ENCODE measurements around the gene TRAM1L1. TPM values are rescaled to one million over a fixed set of nuclear protein-coding genes. Genes with fewer than 3 reads are reported as not detected.

Gene TRAM1L1
- polyA plus RNA-seq, 1 of the 3 experiments (the other 2 are of a cell fraction), result 2.4 TPM

DNA sequence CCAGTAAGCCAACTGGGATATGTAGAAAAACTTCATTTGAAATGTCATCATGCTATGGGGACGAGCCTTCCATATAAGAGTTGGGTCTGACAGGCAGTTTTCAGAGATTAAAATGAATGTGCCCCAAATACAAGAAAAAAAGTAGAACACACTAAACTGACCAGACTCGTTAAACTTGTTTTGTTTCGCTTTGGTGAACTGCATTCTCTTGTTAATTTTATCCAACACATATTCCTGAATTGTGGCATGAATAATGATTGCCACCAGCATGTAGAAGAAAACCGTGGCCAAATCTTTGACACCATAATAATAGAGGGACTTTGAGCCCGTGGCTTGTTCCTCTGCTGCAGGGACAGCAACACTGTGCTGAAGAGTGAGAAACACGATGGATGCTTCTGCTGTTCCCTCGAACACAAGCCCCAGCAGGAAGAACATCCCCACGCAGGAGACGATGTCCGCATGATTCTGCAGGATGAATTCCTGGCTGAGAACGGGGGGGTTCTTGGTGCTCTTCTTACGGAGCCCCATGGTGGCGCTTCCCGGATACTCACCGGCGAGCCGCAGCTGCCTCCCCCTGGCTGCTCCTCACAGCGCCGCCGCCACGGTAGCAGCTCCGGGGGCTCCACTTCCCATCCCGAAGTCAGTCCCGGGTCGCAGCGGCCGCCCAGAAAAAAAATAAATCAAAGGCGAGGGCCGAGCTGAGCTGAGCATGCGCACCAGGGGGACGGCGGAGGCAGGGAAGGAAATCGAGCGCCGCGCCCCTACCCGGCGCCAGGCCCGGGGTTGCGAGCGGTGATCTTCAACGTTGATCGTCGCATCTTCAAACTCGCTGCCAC lies at the start of gene TRAM1L1 (continued):
- TF ChIP-seq, protein P1, sequence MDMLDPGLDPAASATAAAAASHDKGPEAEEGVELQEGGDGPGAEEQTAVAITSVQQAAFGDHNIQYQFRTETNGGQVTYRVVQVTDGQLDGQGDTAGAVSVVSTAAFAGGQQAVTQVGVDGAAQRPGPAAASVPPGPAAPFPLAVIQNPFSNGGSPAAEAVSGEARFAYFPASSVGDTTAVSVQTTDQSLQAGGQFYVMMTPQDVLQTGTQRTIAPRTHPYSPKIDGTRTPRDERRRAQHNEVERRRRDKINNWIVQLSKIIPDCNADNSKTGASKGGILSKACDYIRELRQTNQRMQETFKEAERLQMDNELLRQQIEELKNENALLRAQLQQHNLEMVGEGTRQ (IDR thresholded peaks at IDR 0.05; ENCODE audit: borderline replicate concordance, low read depth, low read length), result no peak
- TF ChIP-seq JUND (IDR thresholded peaks at IDR 0.05) (no peak), ELF1 (IDR thresholded peaks at IDR 0.05) (peak; percentile 31), FOXM1 (IDR thresholded peaks at IDR 0.05; ENCODE audit: low read depth) (0 out of 2 replicates have a peak, but pooled peaks have one; percentile 34), POLR2AphosphoS5 (IDR thresholded peaks at IDR 0.05; ENCODE audit: low read depth, low read length) (peak; percentile 58), CHD2 (IDR thresholded peaks at IDR 0.05; ENCODE audit: low read length, partially characterized antibody) (peak; percentile 5), FOXJ3 (CRISPR knock-in tag; IDR thresholded peaks at IDR 0.05) (no peak)
- TF ChIP-seq, protein P2, sequence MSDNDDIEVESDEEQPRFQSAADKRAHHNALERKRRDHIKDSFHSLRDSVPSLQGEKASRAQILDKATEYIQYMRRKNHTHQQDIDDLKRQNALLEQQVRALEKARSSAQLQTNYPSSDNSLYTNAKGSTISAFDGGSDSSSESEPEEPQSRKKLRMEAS (IDR thresholded peaks at IDR 0.05; ENCODE audit: low read depth), result peak; percentile 71; the same call in 1 of the 2 replicates

DNA sequence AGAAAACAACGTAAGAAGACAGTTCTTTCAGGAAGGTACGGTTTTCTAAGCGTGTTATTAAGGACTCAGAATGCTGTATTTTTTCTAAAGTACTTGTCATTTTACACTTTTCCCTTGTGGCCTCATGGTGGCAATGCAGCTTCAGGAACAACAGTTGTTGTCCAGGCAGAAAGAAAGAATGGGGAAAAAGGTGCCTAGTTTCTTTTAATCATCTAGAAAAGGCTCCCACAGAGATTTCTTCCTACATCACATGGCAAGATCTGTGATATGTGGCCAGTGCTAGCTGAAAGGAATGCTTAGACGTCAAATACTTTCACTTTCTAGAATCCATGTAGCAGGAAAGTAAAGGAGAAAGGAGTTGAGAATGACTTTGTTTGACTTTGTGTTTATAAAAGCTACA lies 49.0 kb upstream of the TRAM1L1 start:
- 26% methylated on average over 4 of the region's 4 CpGs for WGBS (ENCODE audit: low lambda C conversion rate)
- peak; percentile 30 for DNase-seq
- Histone ChIP-seq H4K20me1 (ENCODE audit: insufficient read depth) (no peaks in the 10 kb centered on the region), H3K9me2 (no peaks in the 10 kb centered on the region), H3K27me3 (ENCODE audit: insufficient read depth) (no peaks in the 10 kb centered on the region), H3K9me3 (no peaks in the 10 kb centered on the region; the same call in 1 of the 2 replicates), H3K4me3 (ENCODE audit: low read depth in 2 of 2, low read length in 1 of 2) (no peak overlapping the region), H3K4me1 (ENCODE audit: control insufficient read depth in 1 of 2, insufficient read depth in 2 of 2, low read depth in 1 of 2, low read length in 1 of 2) (no peaks in the 10 kb centered on the region; a peak in 1 of 4 replicates), H3K36me3 (replicated peaks in 1 of 2; ENCODE audit: control insufficient read depth in 1 of 2, insufficient read depth in 2 of 2, low read length in 1 of 2) (no peaks in the 10 kb centered on the region), H3K79me2 (ENCODE audit: insufficient read depth) (no peaks in the 10 kb centered on the region), H3K4me2 (no peak overlapping the region), H2AFZ (ENCODE audit: low read depth) (0 out of 2 replicates have a peak overlapping the region, but pooled peaks have one; percentile 30), H3K27ac (ENCODE audit: low read depth in 2 of 2, low read length in 1 of 2) (no peak overlapping the region), H3F3A (replicated peaks; ENCODE audit: insufficient read depth) (no peaks in the 10 kb centered on the region), H3K9ac (no peak overlapping the region)
- CTCF ChIA-PET, result interaction anchor here (0.7 to 2.5 kb wide), 27 partner anchors 10 to 1138 kb away, joined by 3 to 66 read pairs (median 4); partner anchors contain the start of gene NDST3
- peak; percentile 77 for TF ChIP-seq SMC3 (IDR thresholded peaks at IDR 0.05; ENCODE audit: low read depth, low read length)
- TF ChIP-seq NFIC (IDR thresholded peaks at IDR 0.05; ENCODE audit: borderline replicate concordance), result no peak
- no peak for TF ChIP-seq TCF12 (IDR thresholded peaks at IDR 0.05)
- no peak for TF ChIP-seq YY1 (IDR thresholded peaks at IDR 0.05; ENCODE audit: low read depth)
- no peak for TF ChIP-seq RFX5 (IDR thresholded peaks at IDR 0.05; ENCODE audit: low read length)
- no peak for TF ChIP-seq FOXJ3 (CRISPR knock-in tag; IDR thresholded peaks at IDR 0.05)
- TF ChIP-seq TEAD4 (IDR thresholded peaks at IDR 0.05; ENCODE audit: borderline replicate concordance, insufficient read depth), result no peak
- TF ChIP-seq, protein P3, sequence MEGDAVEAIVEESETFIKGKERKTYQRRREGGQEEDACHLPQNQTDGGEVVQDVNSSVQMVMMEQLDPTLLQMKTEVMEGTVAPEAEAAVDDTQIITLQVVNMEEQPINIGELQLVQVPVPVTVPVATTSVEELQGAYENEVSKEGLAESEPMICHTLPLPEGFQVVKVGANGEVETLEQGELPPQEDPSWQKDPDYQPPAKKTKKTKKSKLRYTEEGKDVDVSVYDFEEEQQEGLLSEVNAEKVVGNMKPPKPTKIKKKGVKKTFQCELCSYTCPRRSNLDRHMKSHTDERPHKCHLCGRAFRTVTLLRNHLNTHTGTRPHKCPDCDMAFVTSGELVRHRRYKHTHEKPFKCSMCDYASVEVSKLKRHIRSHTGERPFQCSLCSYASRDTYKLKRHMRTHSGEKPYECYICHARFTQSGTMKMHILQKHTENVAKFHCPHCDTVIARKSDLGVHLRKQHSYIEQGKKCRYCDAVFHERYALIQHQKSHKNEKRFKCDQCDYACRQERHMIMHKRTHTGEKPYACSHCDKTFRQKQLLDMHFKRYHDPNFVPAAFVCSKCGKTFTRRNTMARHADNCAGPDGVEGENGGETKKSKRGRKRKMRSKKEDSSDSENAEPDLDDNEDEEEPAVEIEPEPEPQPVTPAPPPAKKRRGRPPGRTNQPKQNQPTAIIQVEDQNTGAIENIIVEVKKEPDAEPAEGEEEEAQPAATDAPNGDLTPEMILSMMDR (IDR thresholded peaks at IDR 0.05), result peak; percentile 73
- no peak for TF ChIP-seq FOXM1 (IDR thresholded peaks at IDR 0.05; ENCODE audit: low read depth)
- no peak for TF ChIP-seq JUND (IDR thresholded peaks at IDR 0.05)
- TF ChIP-seq, protein P1 (IDR thresholded peaks at IDR 0.05; ENCODE audit: borderline replicate concordance, low read depth, low read length), result no peak
- TF ChIP-seq RCOR1 (IDR thresholded peaks at IDR 0.05; ENCODE audit: low read length), result no peak
- no peak for TF ChIP-seq EZH2phosphoT487 (IDR thresholded peaks at IDR 0.05; ENCODE audit: borderline replicate concordance, low read depth)
- TF ChIP-seq RAD21 (IDR thresholded peaks at IDR 0.05; ENCODE audit: low read length), result peak; percentile 95
- no peak for TF ChIP-seq EP300 (IDR thresholded peaks at IDR 0.05; ENCODE audit: borderline replicate concordance in 1 of 2, low read depth in 1 of 2, low read length in 1 of 2)
- TF ChIP-seq, protein P4, sequence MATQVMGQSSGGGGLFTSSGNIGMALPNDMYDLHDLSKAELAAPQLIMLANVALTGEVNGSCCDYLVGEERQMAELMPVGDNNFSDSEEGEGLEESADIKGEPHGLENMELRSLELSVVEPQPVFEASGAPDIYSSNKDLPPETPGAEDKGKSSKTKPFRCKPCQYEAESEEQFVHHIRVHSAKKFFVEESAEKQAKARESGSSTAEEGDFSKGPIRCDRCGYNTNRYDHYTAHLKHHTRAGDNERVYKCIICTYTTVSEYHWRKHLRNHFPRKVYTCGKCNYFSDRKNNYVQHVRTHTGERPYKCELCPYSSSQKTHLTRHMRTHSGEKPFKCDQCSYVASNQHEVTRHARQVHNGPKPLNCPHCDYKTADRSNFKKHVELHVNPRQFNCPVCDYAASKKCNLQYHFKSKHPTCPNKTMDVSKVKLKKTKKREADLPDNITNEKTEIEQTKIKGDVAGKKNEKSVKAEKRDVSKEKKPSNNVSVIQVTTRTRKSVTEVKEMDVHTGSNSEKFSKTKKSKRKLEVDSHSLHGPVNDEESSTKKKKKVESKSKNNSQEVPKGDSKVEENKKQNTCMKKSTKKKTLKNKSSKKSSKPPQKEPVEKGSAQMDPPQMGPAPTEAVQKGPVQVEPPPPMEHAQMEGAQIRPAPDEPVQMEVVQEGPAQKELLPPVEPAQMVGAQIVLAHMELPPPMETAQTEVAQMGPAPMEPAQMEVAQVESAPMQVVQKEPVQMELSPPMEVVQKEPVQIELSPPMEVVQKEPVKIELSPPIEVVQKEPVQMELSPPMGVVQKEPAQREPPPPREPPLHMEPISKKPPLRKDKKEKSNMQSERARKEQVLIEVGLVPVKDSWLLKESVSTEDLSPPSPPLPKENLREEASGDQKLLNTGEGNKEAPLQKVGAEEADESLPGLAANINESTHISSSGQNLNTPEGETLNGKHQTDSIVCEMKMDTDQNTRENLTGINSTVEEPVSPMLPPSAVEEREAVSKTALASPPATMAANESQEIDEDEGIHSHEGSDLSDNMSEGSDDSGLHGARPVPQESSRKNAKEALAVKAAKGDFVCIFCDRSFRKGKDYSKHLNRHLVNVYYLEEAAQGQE (IDR thresholded peaks at IDR 0.05; ENCODE audit: low read depth, low read length), result no peak
- POLR2A ChIA-PET, result no interaction called here

Data from SK-N-SH (cell line).